ENCODE measurements around the gene PRDM1. TPM values are rescaled to one million over a fixed set of nuclear protein-coding genes. Genes with fewer than 3 reads are reported as not detected.

Gene PRDM1
- total RNA-seq, 1 donor from 2014 or later: 10.5 TPM

DNA sequence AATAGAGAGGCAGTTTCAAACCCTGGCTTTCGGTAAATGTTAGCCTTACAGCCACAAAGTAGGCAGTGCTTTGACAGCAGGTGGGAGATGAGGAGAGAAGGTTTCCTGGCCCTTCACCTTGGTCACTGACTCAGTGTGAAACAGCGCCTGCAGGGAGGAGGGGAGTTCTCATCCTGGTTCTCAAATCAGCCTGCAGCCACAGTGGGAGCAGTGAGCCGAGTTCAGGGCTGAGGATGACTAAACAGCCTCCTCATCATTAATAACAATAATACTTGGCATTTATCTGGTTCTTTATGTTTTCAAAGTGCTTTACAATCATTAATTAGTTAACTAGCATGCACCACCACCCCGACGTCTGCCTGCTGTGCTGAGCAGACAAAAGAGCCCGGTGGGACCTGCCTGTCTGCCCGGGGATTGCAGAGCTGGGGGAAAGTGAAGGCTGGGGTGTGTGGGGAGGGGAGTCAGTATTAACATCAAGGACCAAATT, 59.6 kb downstream of the PRDM1 start:
- TF ChIP-seq, protein P1, sequence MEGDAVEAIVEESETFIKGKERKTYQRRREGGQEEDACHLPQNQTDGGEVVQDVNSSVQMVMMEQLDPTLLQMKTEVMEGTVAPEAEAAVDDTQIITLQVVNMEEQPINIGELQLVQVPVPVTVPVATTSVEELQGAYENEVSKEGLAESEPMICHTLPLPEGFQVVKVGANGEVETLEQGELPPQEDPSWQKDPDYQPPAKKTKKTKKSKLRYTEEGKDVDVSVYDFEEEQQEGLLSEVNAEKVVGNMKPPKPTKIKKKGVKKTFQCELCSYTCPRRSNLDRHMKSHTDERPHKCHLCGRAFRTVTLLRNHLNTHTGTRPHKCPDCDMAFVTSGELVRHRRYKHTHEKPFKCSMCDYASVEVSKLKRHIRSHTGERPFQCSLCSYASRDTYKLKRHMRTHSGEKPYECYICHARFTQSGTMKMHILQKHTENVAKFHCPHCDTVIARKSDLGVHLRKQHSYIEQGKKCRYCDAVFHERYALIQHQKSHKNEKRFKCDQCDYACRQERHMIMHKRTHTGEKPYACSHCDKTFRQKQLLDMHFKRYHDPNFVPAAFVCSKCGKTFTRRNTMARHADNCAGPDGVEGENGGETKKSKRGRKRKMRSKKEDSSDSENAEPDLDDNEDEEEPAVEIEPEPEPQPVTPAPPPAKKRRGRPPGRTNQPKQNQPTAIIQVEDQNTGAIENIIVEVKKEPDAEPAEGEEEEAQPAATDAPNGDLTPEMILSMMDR (IDR thresholded peaks at IDR 0.05; ENCODE audit: insufficient read depth, low read depth, low read length): no peak
- TF ChIP-seq EZH2 (IDR thresholded peaks at IDR 0.05; ENCODE audit: insufficient read depth, low read length): no peak
- Histone ChIP-seq H3K9me3 (ENCODE audit: insufficient read depth, low read depth, low read length) (no peaks in the 10 kb centered on the region), H3K27ac (ENCODE audit: low read depth, low read length) (no peak overlapping the region), H3K9ac (ENCODE audit: low read length) (no peak overlapping the region), H3K36me3 (ENCODE audit: insufficient read depth, low read length) (no peaks in the 10 kb centered on the region), H3K4me1 (ENCODE audit: insufficient read depth, low read length) (peaks cover 21% of the 10 kb centered on the region), H3K27me3 (ENCODE audit: insufficient read depth, low read length) (peaks cover 3% of the 10 kb centered on the region), H2AFZ (ENCODE audit: low read depth, low read length) (peak overlapping the region; percentile 20), H3K79me2 (ENCODE audit: insufficient read depth, low read length) (no peaks in the 10 kb centered on the region), H4K20me1 (ENCODE audit: insufficient read depth, low read length) (no peaks in the 10 kb centered on the region), H3K4me2 (ENCODE audit: low read length) (peak overlapping the region; percentile 43), H3K4me3 (ENCODE audit: insufficient read depth, low read depth, low read length) (no peak overlapping the region)
- Mint-ChIP-seq H3K27ac (ENCODE audit: unreplicated experiment) (no peak overlapping the region), H3K36me3 (ENCODE audit: low read depth, unreplicated experiment) (no peaks in the 10 kb centered on the region), H3K9me3 (ENCODE audit: unreplicated experiment) (peaks cover 4% of the 10 kb centered on the region), H3K27me3 (ENCODE audit: low read depth, unreplicated experiment) (peaks cover 12% of the 10 kb centered on the region), H3K4me3 (ENCODE audit: unreplicated experiment) (no peak overlapping the region), H3K4me1 (ENCODE audit: low read depth, unreplicated experiment) (peaks cover 18% of the 10 kb centered on the region)
- peak; percentile 61 for DNase-seq (ENCODE audit: low read depth)
- no peak for FAIRE-seq

DNA sequence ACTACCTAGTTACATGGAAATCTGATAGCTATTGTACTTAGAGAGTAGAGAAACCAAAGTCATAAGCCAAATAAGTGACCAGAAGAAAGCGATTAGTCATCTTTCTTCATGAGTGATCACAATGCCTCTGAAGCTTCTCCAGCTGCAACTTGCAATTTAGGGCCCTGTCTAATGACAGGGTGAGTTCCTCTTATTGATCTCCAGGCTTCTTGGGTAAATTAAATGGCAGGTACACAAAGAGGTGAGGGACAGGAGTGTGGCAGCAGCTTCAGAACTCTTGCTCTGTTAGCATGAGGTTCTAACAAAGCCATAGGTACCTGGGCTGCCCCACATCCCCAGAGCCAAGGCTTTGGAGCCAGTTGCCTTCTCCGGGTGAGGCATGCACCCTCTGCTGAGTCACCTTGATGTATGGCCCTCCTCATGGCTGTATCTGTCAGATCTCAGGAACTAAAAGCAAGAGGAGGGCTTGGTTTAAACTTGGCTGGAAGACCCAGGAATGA, 60.8 kb downstream of the PRDM1 start:
- Histone ChIP-seq H3K4me1 (ENCODE audit: insufficient read depth, low read length) (peaks cover 21% of the 10 kb centered on the region), H3K27me3 (ENCODE audit: insufficient read depth, low read length) (peaks cover 3% of the 10 kb centered on the region), H3K4me3 (ENCODE audit: insufficient read depth, low read depth, low read length) (no peak overlapping the region), H3K4me2 (ENCODE audit: low read length) (peak overlapping the region; percentile 16), H3K79me2 (ENCODE audit: insufficient read depth, low read length) (no peaks in the 10 kb centered on the region), H3K27ac (ENCODE audit: low read depth, low read length) (no peak overlapping the region), H3K9me3 (ENCODE audit: insufficient read depth, low read depth, low read length) (no peaks in the 10 kb centered on the region), H3K9ac (ENCODE audit: low read length) (no peak overlapping the region), H3K36me3 (ENCODE audit: insufficient read depth, low read length) (no peaks in the 10 kb centered on the region), H2AFZ (ENCODE audit: low read depth, low read length) (no peak overlapping the region), H4K20me1 (ENCODE audit: insufficient read depth, low read length) (no peaks in the 10 kb centered on the region)
- Mint-ChIP-seq H3K4me3 (ENCODE audit: unreplicated experiment) (no peak overlapping the region), H3K4me1 (ENCODE audit: low read depth, unreplicated experiment) (peaks cover 14% of the 10 kb centered on the region), H3K27ac (ENCODE audit: unreplicated experiment) (no peak overlapping the region), H3K9me3 (ENCODE audit: unreplicated experiment) (peaks cover 3% of the 10 kb centered on the region), H3K36me3 (ENCODE audit: low read depth, unreplicated experiment) (no peaks in the 10 kb centered on the region), H3K27me3 (ENCODE audit: low read depth, unreplicated experiment) (peaks cover 9% of the 10 kb centered on the region)
- TF ChIP-seq, protein P1 (IDR thresholded peaks at IDR 0.05; ENCODE audit: insufficient read depth, low read depth, low read length): no peak
- DNase-seq (ENCODE audit: low read depth): peak; percentile 59
- FAIRE-seq: no peak

DNA sequence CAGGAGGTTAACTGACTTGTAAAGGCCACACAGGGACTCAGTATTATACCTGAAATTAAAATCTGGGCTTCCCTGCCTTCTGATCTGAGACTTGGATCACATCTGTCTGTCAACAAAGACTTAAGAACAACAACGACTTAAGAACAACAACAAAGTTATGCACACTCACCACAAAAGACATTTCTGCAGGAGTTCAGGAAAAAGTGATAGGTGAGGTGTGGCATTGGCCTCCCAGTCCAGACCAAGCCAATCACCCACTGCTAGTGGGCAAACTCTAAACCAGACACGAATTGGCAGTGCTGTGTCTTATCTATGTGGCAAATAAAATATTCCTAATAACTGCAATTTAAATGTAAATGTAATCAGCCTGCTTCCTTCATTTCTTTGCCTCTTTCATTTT, 61.3 kb downstream of the PRDM1 start:
- Histone ChIP-seq H3K9ac (ENCODE audit: low read length) (no peak overlapping the region), H3K9me3 (ENCODE audit: insufficient read depth, low read depth, low read length) (no peaks in the 10 kb centered on the region), H3K4me3 (ENCODE audit: insufficient read depth, low read depth, low read length) (no peak overlapping the region), H3K4me1 (ENCODE audit: insufficient read depth, low read length) (peaks cover 21% of the 10 kb centered on the region), H3K27me3 (ENCODE audit: insufficient read depth, low read length) (peaks cover 3% of the 10 kb centered on the region), H3K79me2 (ENCODE audit: insufficient read depth, low read length) (no peaks in the 10 kb centered on the region), H3K27ac (ENCODE audit: low read depth, low read length) (no peak overlapping the region), H3K4me2 (ENCODE audit: low read length) (no peak overlapping the region), H2AFZ (ENCODE audit: low read depth, low read length) (no peak overlapping the region), H4K20me1 (ENCODE audit: insufficient read depth, low read length) (no peaks in the 10 kb centered on the region), H3K36me3 (ENCODE audit: insufficient read depth, low read length) (no peaks in the 10 kb centered on the region)
- Mint-ChIP-seq H3K36me3 (ENCODE audit: low read depth, unreplicated experiment) (no peaks in the 10 kb centered on the region), H3K27ac (ENCODE audit: unreplicated experiment) (no peak overlapping the region), H3K4me3 (ENCODE audit: unreplicated experiment) (no peak overlapping the region), H3K9me3 (ENCODE audit: unreplicated experiment) (no peaks in the 10 kb centered on the region), H3K27me3 (ENCODE audit: low read depth, unreplicated experiment) (peaks cover 5% of the 10 kb centered on the region), H3K4me1 (ENCODE audit: low read depth, unreplicated experiment) (peaks cover 14% of the 10 kb centered on the region)
- TF ChIP-seq, protein P1 (IDR thresholded peaks at IDR 0.05; ENCODE audit: insufficient read depth, low read depth, low read length): no peak
- no peak for TF ChIP-seq EZH2 (IDR thresholded peaks at IDR 0.05; ENCODE audit: insufficient read depth, low read length)
- FAIRE-seq (no peak), DNase-seq (ENCODE audit: low read depth) (no peak)
